Endothelial cell of umbilical vein (primary cell): ENCODE measurements around the gene IL24. TPM values are rescaled to one million over a fixed set of nuclear protein-coding genes. Genes with fewer than 3 reads are reported as not detected.

ENCODE experiments used
- BruUV-seq: library from RNA; stranded (reverse); fragments of 400-500 nt; replicated peaks from 2 replicates; lab custom pipeline; 2021; lab: Mats Ljungman, UMichigan
- CTCF ChIA-PET: fragments of 300-600, 350-600 bp; sonication (Branson Sonifier 250); formaldehyde crosslinking; loops from one replicate; lab custom pipeline; 2021; ENCODE audit warnings: antibody characterized with exemption, inconsistent platforms; lab: Charles Lee
- POLR2A ChIA-PET: fragments of 300-600, 350-600 bp; sonication (Branson Sonifier 250); formaldehyde crosslinking; loops from one replicate; lab custom pipeline; 2021; ENCODE audit warnings: antibody characterized with exemption, inconsistent platforms; lab: Charles Lee
- DNase-seq: peaks from one replicate; pipeline ENCODE4 v3.0.0-alpha.2; 2011; ENCODE audit warnings: low read depth, low spot score
- FAIRE-seq: peaks from 2 replicates; lab custom pipeline; 2011; peaks lifted over from hg19 to GRCh38; lab: Jason Lieb, UNC
- H2AFZ ChIP-seq: 2 replicates; pipeline ENCODE4 v1.6.0; 2012; ENCODE audit warnings: low read depth, low read length, control low read depth, inconsistent platforms
- H3K27ac ChIP-seq: 2 replicates; pipeline ENCODE4 v1.5.1; 2011; ENCODE audit warnings: low read depth, mild to moderate bottlenecking, control low read depth, low read length, moderate library complexity; ENCODE audit not compliant: insufficient read depth
- H3K27me3 ChIP-seq, 2 experiments: 2 replicates each; pipeline versions ENCODE4 v1.6.0 to v1.6.1; 2011; ENCODE audit warnings: low read length in 2 of 2, mixed read lengths in 1 of 2; ENCODE audit not compliant: control insufficient read depth in 2 of 2, insufficient read depth in 2 of 2
- H3K36me3 ChIP-seq, 2 experiments: 2 replicates in 1 of 2; 3 replicates in 1 of 2; pipeline ENCODE4 v1.5.1; 2011; ENCODE audit warnings: low read length in 2 of 2, mild to moderate bottlenecking in 1 of 2, moderate library complexity in 1 of 2; ENCODE audit not compliant: control insufficient read depth in 2 of 2, insufficient read depth in 2 of 2; ENCODE audit errors: extremely low read depth in 1 of 2
- H3K4me1 ChIP-seq: 3 replicates; pipeline ENCODE4 v1.5.1; 2011; ENCODE audit warnings: mild to moderate bottlenecking, low read length; ENCODE audit not compliant: control insufficient read depth, insufficient read depth; ENCODE audit errors: extremely low read depth
- H3K4me2 ChIP-seq: 2 replicates; pipeline ENCODE4 v1.6.1; 2011; ENCODE audit warnings: low read length, control low read depth, mixed read lengths; ENCODE audit not compliant: insufficient read depth
- H3K4me3 ChIP-seq, 3 experiments: fragments of 200-600 bp in 1 of 3; sonication (generic), shearing (Covaris generic) in 1 of 3; replicated peaks in 1 of 3; 2 replicates each; pipeline ENCODE4 v1.5.1; 2011 to 2016; ENCODE audit warnings: control low read depth in 3 of 3, low read length in 3 of 3, mild to moderate bottlenecking in 2 of 3, inconsistent platforms in 1 of 3, low read depth in 1 of 3, moderate library complexity in 1 of 3; ENCODE audit not compliant: insufficient read depth in 1 of 3
- H3K79me2 ChIP-seq: 2 replicates; pipeline ENCODE4 v1.6.0; 2012; ENCODE audit warnings: low read length, inconsistent platforms; ENCODE audit not compliant: control insufficient read depth, insufficient read depth
- H3K9ac ChIP-seq: replicated peaks from 2 replicates; pipeline ENCODE3; 2011; ENCODE audit warnings: low read length, control low read depth; ENCODE audit not compliant: insufficient read depth; ENCODE audit errors: extremely low read depth
- H3K9me1 ChIP-seq: replicated peaks from 3 replicates; pipeline ENCODE4 v1.6.0; 2011; ENCODE audit warnings: mild to moderate bottlenecking, low read length; ENCODE audit not compliant: control insufficient read depth, insufficient read depth; ENCODE audit errors: extremely low read depth
- H3K9me3 ChIP-seq: replicated peaks from 2 replicates; pipeline ENCODE4 v1.5.1; 2012; ENCODE audit warnings: low read length, inconsistent platforms; ENCODE audit not compliant: control insufficient read depth, insufficient read depth
- H4K20me1 ChIP-seq: replicated peaks from 2 replicates; pipeline ENCODE3; 2011; ENCODE audit warnings: mild to moderate bottlenecking, low read length; ENCODE audit not compliant: control insufficient read depth, insufficient read depth; ENCODE audit errors: extremely low read depth
- CTCF ChIP-seq, 2 donors: IDR thresholded peaks; 1 replicate in 1 of 2; 2 replicates in 1 of 2; pipeline ENCODE4 v1.5.1; 2011; ENCODE audit warnings: low read length in 2 of 2, mild to moderate bottlenecking in 2 of 2, moderate library complexity in 2 of 2, control low read depth in 1 of 2, inconsistent platforms in 1 of 2, low read depth in 1 of 2; ENCODE audit not compliant: insufficient read depth in 1 of 2; ENCODE audit errors: extremely low read depth in 1 of 2
- EZH2 ChIP-seq: IDR thresholded peaks from 2 replicates; pipeline ENCODE4 v1.6.1; 2012; ENCODE audit warnings: borderline replicate concordance, low read depth, mild to moderate bottlenecking, moderate library complexity, low read length, inconsistent platforms; ENCODE audit not compliant: severe bottlenecking
- FOS ChIP-seq: IDR thresholded peaks from 2 replicates; pipeline ENCODE4 v1.6.1; 2011; ENCODE audit warnings: mild to moderate bottlenecking, low read length, moderate library complexity, borderline replicate concordance; ENCODE audit not compliant: insufficient read depth
- JUN ChIP-seq: IDR thresholded peaks from 2 replicates; pipeline ENCODE4 v1.6.1; 2011; ENCODE audit warnings: borderline replicate concordance, low read depth; ENCODE audit not compliant: insufficient read length, insufficient read depth
- MAX ChIP-seq: IDR thresholded peaks from 2 replicates; pipeline ENCODE4 v1.6.1; 2011; ENCODE audit not compliant: insufficient read depth, insufficient read length
- dilution Hi-C: fragments of 300-500 bp; cut with MboI; formaldehyde crosslinking; loops from one replicate; pipeline ENCODE4 v1.15.0; 2019; ENCODE audit warnings: low sequenced_read_pairs; ENCODE audit not compliant: extremely low pct_ligation_motif_present
- intact Hi-C: fragments of 100-400 bp; cut with micrococcal nuclease; formaldehyde crosslinking; loops from one replicate; pipeline ENCODE4 v1.10.0; 2022
- polyA plus RNA-seq, 4 experiments: library from polyadenylated mRNA; depleted of rRNA in 3 of 4; stranded (reverse) in 3 of 4; unstranded in 1 of 4; fragments of >200 nt; gene quantifications; 2 replicates each; pipeline versions ENCODE4 v1.2.1 to v1.2.3, GENCODE V29; 2011 to 2012; ENCODE audit warnings: missing spikeins in 1 of 4
- total RNA-seq: library from RNA; stranded (reverse); gene quantifications from 2 replicates; pipeline ENCODE4 v1.2.3, GENCODE V29; 2021

Gene IL24
- total and polyA plus RNA-seq, 2 donors (not counting 3 experiments of a cell fraction or from before 2014, with no cell fraction given), result not detected

- Histone ChIP-seq H3K36me3 (no peaks in the 10 kb centered on the region), H3K4me2 (no peak overlapping the region), H3K9me1 (no peaks in the 10 kb centered on the region), H3K79me2 (no peaks in the 10 kb centered on the region), H3K9me3 (no peaks in the 10 kb centered on the region), H3K4me3 (no peak overlapping the region), H2AFZ (no peak overlapping the region), H3K9ac (no peak overlapping the region), H3K4me1 (no peaks in the 10 kb centered on the region), H3K27ac (no peak overlapping the region), H4K20me1 (no peaks in the 10 kb centered on the region), H3K27me3 (peaks cover 35 to 36% of the 10 kb centered on the region in 2 experiments)
- TF ChIP-seq JUN (no peak), FOS (no peak), MAX (no peak), EZH2 (no peak), CTCF (IDR thresholded peaks at IDR 0.05; ENCODE audit: extremely low read depth in 1 of 2, insufficient read depth in 1 of 2, low read depth in 1 of 2, low read length in 2 of 2) (peak; percentile 71 to 82)
- intact Hi-C loops, result loop anchor here (1.0 to 10.0 kb wide), 5 partner anchors 103 to 587 kb away; no protein-coding TSS in a partner anchor
- peak; percentile 75 for DNase-seq
- peak; percentile 92 for FAIRE-seq
- dilution Hi-C loops, result no loop called here
- ChIA-PET CTCF (interaction anchor here (0.7 to 3.6 kb wide), 74 partner anchors 9 to 760 kb away, joined by 3 to 64 read pairs (median 4); partner anchors contain the start of genes DYRK3, EIF2D, FCMR and IL20), POLR2A (interaction anchor here (0.8 kb wide), 1 partner anchor 300 kb away, joined by 3 read pairs; the partner anchor contains the start of gene EIF2D)
- no TSS peak for BruUV-seq
Observed at GRCh38 chr1:206912445-206913095, 15.3 kb downstream of the IL24 start.
